KMS-11 (cell line): ENCODE measurements around the gene SOX10.

Experiments used
- H2AFZ ChIP-seq: fragments of 200-600 bp; sonication (generic); 2 replicates; pipeline ENCODE4 v1.6.1; 2016; ENCODE audit warnings: antibody characterized with exemption, mixed run types, low read depth
- H3K27ac ChIP-seq: fragments of 200-600 bp; sonication (generic); 2 replicates; pipeline ENCODE4 v1.6.1; 2016; ENCODE audit warnings: mild to moderate bottlenecking, mixed run types
- H3K27me3 ChIP-seq: fragments of 200-600 bp; sonication (generic); 2 replicates; pipeline ENCODE4 v1.6.1; 2017; ENCODE audit warnings: mild to moderate bottlenecking, low read depth, mixed run types, moderate library complexity; ENCODE audit not compliant: insufficient read depth
- H3K36me3 ChIP-seq: fragments of 200-600 bp; sonication (generic); 2 replicates; pipeline ENCODE4 v1.6.1; 2017; ENCODE audit warnings: mild to moderate bottlenecking, mixed run types; ENCODE audit not compliant: insufficient read depth
- H3K4me1 ChIP-seq: fragments of 200-600 bp; sonication (generic); 2 replicates; pipeline ENCODE4 v1.6.1; 2016; ENCODE audit warnings: mild to moderate bottlenecking, low read depth, mixed run types; ENCODE audit not compliant: poor library complexity, severe bottlenecking
- H3K4me2 ChIP-seq: fragments of 200-600 bp; sonication (generic); 2 replicates; pipeline ENCODE4 v1.7.0; 2016; ENCODE audit warnings: mild to moderate bottlenecking, mixed run types
- H3K4me3 ChIP-seq: fragments of 200-600 bp; sonication (generic); IDR thresholded peaks from 2 replicates; pipeline ENCODE4 v1.6.1; 2017; ENCODE audit warnings: low read depth, low read length, mixed read lengths; ENCODE audit not compliant: insufficient read depth
- H3K79me2 ChIP-seq: fragments of 200-600 bp; sonication (generic); 2 replicates; pipeline ENCODE4 v1.6.1; 2016; ENCODE audit warnings: low read depth, mixed run types; ENCODE audit not compliant: insufficient read depth
- H3K9ac ChIP-seq: fragments of 200-600 bp; sonication (generic); 2 replicates; pipeline ENCODE4 v1.6.1; 2016; ENCODE audit warnings: mild to moderate bottlenecking, mixed run types
- H4K20me1 ChIP-seq: fragments of 200-600 bp; sonication (generic); 2 replicates; pipeline ENCODE4 v1.6.1; 2016; ENCODE audit warnings: mild to moderate bottlenecking, mixed run types; ENCODE audit not compliant: insufficient read depth
- CTCF ChIP-seq: fragments of 200-600 bp; sonication (generic); conservative IDR thresholded peaks from 2 replicates; pipeline ENCODE4 v1.6.1; 2017; ENCODE audit warnings: low read depth, mild to moderate bottlenecking, antibody characterized with exemption, low read length, moderate library complexity, mixed read lengths

Gene SOX10

GRCh38 chr22:37975153-37975552 lies 9.2 kb downstream of the SOX10 start:
- no peak for TF ChIP-seq CTCF
- no peaks in the 10 kb centered on the region for H4K20me1 ChIP-seq
- no peak overlapping the region for H3K4me2 ChIP-seq
- no peak overlapping the region for H2AFZ ChIP-seq
- no peaks in the 10 kb centered on the region for H3K4me1 ChIP-seq
- H3K4me3 ChIP-seq = no peak overlapping the region
- no peaks in the 10 kb centered on the region for H3K79me2 ChIP-seq
- H3K27ac ChIP-seq = no peak overlapping the region
- no peaks in the 10 kb centered on the region for H3K27me3 ChIP-seq
- no peak overlapping the region for H3K9ac ChIP-seq
- H3K36me3 ChIP-seq = no peaks in the 10 kb centered on the region

- Histone ChIP-seq H2AFZ (no peak overlapping the region), H4K20me1 (no peaks in the 10 kb centered on the region), H3K27ac (no peak overlapping the region), H3K9ac (no peak overlapping the region), H3K27me3 (no peaks in the 10 kb centered on the region), H3K79me2 (no peaks in the 10 kb centered on the region), H3K4me1 (no peaks in the 10 kb centered on the region), H3K36me3 (no peaks in the 10 kb centered on the region), H3K4me3 (no peak overlapping the region), H3K4me2 (no peak overlapping the region)
- TF ChIP-seq CTCF = no peak
Measured at GRCh38 chr22:37973271-37974170, 10.8 kb downstream of the SOX10 start.

DNA sequence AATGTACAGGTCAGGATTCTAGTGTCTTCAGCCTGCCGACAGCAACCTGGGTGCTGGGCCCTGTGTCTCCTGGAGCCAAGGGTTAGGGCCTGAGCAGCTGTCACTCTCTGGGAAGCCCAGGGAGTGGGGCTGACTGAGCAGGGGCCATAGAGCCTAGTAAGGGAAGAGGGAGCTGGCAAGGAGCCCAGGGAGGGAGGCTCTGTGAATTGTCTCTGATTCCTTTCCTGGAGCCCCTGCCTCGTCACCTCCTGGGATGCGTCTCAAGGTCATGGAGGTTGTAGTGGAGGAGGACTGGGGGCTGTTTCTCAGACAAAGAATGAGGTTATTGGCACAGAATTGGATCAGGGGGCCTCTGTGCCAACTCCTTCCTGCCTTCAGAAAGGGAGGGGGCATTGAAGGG lies 11.8 kb downstream of the SOX10 start:
- no peaks in the 10 kb centered on the region for H3K79me2 ChIP-seq
- no peaks in the 10 kb centered on the region; the same call in 1 of the 2 replicates for H3K36me3 ChIP-seq
- no peaks in the 10 kb centered on the region for H3K27me3 ChIP-seq
- TF ChIP-seq CTCF = no peak
- no peaks in the 10 kb centered on the region for H3K4me1 ChIP-seq
- no peak overlapping the region for H3K27ac ChIP-seq
- H3K9ac ChIP-seq = no peak overlapping the region
- no peaks in the 10 kb centered on the region for H4K20me1 ChIP-seq
- H3K4me2 ChIP-seq = no peak overlapping the region
- H2AFZ ChIP-seq = no peak overlapping the region
- no peak overlapping the region for H3K4me3 ChIP-seq

GRCh38 chr22:37971475-37972434 lies 12.6 kb downstream of the SOX10 start:
- Histone ChIP-seq H3K4me3 (no peak overlapping the region), H3K27ac (no peak overlapping the region), H3K79me2 (no peaks in the 10 kb centered on the region), H3K9ac (no peak overlapping the region), H3K4me1 (no peaks in the 10 kb centered on the region), H3K36me3 (no peaks in the 10 kb centered on the region; the same call in 1 of the 2 replicates), H3K4me2 (no peak overlapping the region), H2AFZ (no peak overlapping the region), H3K27me3 (no peaks in the 10 kb centered on the region), H4K20me1 (no peaks in the 10 kb centered on the region)
- no peak for TF ChIP-seq CTCF
